GM13976 (cell line): Measurements from ENCODE around the gene FBXO47.

Experiments
- DNase-seq: peaks from one replicate; pipeline ENCODE4 v3.0.0; 2012; ENCODE audit warnings: low spot score
- in situ Hi-C: fragments of 300-500 bp; cut with MboI; formaldehyde crosslinking; loops from one replicate; pipeline ENCODE4 v1.12.0; 2022; ENCODE audit warnings: low sequenced_read_pairs, mixed read lengths, inconsistent platforms; ENCODE audit not compliant: unreplicated experiment
- TF ChIP-seq, protein P1 (sequence below): IDR thresholded peaks from 2 replicates; pipeline ENCODE4 v1.5.1; 2012; ENCODE audit warnings: borderline replicate concordance, mild to moderate bottlenecking; ENCODE audit not compliant: insufficient read depth; ENCODE audit errors: extremely low read depth, missing control alignments, control extremely low read depth

The FBXO47 gene

GRCh38 chr17:38891441-38891840 lies 75.8 kb downstream of the FBXO47 start:
- in situ Hi-C loops: no loop called here
- DNase-seq: no peak
- TF ChIP-seq, protein P1, sequence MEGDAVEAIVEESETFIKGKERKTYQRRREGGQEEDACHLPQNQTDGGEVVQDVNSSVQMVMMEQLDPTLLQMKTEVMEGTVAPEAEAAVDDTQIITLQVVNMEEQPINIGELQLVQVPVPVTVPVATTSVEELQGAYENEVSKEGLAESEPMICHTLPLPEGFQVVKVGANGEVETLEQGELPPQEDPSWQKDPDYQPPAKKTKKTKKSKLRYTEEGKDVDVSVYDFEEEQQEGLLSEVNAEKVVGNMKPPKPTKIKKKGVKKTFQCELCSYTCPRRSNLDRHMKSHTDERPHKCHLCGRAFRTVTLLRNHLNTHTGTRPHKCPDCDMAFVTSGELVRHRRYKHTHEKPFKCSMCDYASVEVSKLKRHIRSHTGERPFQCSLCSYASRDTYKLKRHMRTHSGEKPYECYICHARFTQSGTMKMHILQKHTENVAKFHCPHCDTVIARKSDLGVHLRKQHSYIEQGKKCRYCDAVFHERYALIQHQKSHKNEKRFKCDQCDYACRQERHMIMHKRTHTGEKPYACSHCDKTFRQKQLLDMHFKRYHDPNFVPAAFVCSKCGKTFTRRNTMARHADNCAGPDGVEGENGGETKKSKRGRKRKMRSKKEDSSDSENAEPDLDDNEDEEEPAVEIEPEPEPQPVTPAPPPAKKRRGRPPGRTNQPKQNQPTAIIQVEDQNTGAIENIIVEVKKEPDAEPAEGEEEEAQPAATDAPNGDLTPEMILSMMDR: no peak

DNA sequence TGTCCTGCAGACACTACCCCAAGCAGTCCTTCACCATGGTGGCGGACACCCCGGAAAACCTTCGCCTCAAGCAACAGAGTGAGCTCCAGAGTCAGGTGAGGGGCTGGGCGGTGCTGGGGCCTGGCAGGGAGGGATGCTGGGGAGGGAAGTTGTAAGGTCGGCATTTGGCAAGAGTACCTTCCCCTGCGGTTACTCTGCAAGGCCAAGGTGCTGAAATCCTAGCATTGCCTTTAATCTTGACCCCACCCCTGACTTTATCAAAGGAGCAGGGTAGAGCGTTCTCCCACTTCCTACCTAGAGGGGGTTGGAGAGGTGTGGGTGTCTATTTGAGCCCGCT lies 76.8 kb downstream of the FBXO47 start:
- DNase-seq: no peak
- in situ Hi-C loops: no loop called here
- TF ChIP-seq, protein P1: no peak

- no peak for DNase-seq
- in situ Hi-C loops: no loop called here
- TF ChIP-seq, protein P1: no peak
Measured at GRCh38 chr17:38889745-38890409, 77.3 kb downstream of the FBXO47 start.

DNA sequence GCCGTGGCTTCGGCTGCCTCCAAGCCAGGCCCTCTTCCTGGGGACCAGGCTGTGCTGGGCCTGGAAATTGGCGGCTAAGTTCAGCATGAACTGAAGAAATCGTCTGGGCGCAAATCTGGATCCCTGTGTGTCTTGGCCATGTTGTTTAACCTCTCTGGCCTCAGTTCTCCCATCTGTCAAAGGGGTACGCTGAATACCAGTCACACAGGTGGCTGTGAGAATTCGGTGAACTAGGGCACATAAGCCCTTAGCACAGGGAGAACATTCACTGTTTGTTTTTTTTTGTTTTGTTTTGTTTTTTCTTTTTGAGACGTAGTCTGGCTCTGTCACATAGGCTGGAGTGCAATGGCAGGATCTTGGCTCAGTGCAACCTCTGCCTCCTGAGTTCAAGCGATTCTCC lies 78.4 kb downstream of the FBXO47 start:
- TF ChIP-seq, protein P1: no peak
- DNase-seq: no peak
- in situ Hi-C loops: no loop called here

- no peak for DNase-seq
- in situ Hi-C loops: no loop called here
- TF ChIP-seq, protein P1: no peak
Measured at GRCh38 chr17:38886643-38887010, 80.6 kb downstream of the FBXO47 start.
